HG03045 (cell line): ENCODE measurements around the gene RPL4.
"Not testable (repeated sequence)": the region's sequence is repeated elsewhere in the genome, so short reads cannot be mapped to it uniquely, and the experiment has no call there.

Source experiments
- ATAC-seq: cut with Tn5 transposase; IDR thresholded peaks from one replicate; pipeline ENCODE4 v1.9.1; 2021; ENCODE audit warnings: mild to moderate bottlenecking, moderate library complexity; ENCODE audit not compliant: unreplicated experiment

RPL4 gene

DNA sequence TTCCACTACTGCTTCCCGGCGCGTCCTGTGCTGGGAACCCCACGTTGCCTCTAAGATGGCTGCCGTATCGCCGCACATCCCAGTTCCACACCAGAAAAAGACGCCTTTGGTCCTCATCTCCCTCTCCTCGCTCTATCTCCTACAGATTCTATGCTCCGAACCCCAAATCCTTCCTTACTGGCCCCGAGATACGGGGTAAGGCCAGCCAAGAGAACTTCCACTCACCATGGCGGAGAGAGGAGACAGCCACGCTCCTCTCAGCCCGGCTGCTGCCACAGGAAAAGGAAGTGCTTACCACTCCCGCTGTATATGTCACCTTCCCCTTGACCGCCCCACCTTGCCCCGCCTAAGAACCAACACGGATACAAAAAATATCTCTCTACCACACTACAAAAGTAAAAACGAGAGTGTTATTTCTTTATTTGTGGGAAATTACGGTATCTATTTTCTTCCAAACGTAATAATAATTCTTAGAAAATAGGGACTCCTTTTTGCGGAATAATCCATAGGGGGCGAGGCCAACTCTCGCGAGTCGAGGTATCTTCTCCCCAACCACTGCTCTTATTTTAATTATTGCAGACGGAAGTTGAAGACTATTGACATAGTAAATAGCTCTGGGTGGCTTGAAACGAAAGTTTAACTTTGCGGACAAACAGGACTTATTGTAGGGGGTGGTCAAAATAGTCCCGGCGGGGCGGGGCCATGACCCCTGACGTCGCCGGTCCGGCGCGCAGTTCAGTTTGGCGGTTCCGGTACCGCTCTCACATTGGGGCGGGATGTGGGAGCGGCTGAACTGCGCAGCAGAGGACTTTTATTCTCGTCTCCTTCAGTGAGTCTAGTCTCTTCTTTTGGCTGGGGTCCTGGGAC, at the start of gene RPL4, which contains the start of gene ZWILCH:
TSS of gene RPL4 (minus strand) at position 293 of the 867 bp plus-strand sequence. CDS start at position 228, 65 bp downstream.
TSS of gene ZWILCH (plus strand) at position 764 of the 867 bp plus-strand sequence. CDS start at position 777, 13 bp downstream.
- peak; percentile 80 for ATAC-seq

DNA sequence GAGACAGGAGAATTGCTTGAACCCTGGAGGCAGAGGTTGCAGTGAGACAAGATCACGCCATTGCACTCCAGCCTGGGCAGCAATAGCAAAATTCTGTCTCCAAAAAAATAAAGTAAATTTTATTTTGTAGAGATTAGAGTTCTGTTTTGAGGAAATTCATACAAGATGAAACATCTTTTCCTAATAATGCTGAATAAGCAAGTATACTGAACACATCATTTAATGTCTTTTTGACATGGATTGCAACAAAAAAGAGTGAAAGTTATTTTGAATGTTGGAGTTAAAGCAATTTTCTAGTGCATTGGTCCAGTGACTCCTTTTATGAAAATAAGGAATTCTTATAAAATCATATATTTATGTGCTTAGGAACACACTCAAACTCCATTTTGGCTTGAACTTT, 40.6 kb upstream of the RPL4 start:
- no peak for ATAC-seq

DNA sequence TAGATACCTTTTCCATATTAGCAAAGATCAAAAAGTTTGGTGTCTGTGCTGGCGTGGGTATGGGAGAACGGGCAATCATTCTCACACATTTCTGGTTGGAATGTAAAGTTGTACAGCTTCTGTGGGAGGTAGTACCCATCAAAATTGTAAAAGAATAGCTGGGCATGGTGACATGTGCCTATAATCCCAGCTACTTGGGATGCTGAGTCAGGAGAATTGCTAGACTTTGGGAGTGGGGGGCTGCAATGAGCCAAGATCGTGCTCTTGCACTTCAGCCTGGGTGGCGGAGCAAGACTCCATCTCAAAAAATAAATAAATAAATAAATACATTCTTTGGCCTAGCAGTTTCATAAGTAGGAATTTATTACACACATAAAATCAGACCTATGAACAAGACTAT, 38.2 kb upstream of the RPL4 start:
- no peak for ATAC-seq

DNA sequence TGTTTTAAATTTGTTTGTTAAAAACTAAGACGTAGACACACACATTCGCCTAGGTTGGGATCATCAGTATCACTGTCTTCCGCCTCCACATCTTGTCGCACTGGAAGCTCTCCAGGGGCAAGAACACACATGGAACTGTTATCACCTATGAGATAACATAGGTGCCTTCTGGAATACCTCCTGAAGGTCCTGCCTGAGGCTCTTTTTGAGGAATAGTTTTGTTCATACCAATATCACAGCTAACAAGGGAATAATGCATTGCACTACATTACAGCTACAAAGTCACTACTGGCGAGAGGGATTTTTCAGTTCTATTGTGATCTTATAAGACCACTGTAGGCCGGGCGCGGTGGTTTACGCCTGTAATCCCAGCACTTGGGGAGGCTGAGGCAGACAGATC, 30.4 kb upstream of the RPL4 start:
- ATAC-seq, result no peak

DNA sequence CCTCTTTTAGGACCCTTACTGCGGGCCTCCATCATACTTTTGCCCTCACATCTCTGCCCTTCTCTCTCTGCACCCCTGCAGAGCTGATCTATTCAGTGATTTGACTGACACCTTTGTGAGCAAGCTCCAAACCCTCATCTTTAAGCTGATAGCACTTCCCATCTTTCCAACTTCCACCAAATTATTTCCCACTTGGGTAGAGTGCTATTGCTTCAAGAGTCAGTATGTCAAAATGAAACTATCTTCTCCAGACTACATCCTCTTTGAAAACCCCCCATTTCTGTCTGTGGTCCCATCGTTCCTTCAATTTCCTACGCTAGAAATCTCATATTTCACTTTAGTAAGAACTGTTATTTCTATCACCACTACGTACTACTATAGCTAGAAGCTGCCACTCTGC, 20.2 kb upstream of the RPL4 start:
- ATAC-seq, result no peak

DNA sequence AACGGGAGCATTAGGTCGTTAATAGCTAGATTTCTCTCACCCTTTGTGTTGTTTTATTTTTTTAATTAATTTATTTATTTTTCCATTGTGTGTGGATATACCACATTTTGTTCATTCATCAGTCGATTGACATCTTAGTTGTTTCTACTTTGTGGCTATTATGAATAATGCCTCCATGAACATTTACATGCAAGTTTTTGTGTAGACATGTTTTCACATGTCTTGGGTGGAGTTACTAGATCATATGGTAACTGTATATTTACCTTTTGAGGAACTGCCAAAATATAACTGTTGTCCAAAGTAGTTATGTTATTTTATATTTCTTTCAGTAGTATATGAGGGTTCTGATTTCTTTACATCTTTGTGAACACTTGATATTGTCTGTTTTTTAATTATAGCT, 19.3 kb upstream of the RPL4 start:
- no peak for ATAC-seq

DNA sequence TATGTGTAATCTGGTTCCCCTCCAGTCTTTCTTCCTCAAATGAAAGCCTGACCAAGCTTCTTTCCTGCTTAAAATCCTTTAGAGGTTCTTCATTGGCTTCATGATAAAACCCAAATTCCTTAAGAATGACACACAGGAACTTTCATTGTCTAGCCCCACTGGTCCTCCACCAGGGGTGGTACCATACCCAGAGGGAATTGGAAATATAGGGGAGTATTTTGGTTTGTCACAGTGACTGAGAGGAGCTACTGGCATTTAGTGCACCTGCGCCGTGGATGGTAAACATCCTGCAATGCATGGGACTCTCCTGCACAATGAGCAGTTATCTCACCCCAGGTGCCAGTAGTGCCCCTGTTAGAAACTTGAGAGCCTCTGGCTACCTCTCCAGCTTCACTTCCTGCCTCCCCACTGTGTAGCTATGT, 11.3 kb upstream of the RPL4 start:
- ATAC-seq, result no peak

DNA sequence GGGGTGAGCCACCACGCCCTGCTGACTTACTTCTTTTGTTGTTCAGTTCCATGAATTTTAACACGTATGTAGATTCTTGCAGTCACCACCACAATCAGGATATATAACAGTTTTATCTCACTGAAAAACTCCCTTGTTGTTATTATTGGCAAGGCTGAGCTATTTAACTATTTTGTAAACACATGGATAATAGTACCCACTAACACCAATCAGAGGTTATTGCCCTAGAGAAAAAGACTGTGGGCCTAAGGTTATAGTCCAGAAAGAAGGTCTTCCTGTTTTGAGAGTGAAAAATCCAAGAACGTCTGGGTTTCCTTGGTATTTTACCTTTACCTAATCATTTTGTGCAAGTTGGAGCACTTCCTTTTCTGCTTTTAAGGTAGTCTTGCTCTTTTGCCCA, 9.9 kb upstream of the RPL4 start:
- no peak for ATAC-seq

DNA sequence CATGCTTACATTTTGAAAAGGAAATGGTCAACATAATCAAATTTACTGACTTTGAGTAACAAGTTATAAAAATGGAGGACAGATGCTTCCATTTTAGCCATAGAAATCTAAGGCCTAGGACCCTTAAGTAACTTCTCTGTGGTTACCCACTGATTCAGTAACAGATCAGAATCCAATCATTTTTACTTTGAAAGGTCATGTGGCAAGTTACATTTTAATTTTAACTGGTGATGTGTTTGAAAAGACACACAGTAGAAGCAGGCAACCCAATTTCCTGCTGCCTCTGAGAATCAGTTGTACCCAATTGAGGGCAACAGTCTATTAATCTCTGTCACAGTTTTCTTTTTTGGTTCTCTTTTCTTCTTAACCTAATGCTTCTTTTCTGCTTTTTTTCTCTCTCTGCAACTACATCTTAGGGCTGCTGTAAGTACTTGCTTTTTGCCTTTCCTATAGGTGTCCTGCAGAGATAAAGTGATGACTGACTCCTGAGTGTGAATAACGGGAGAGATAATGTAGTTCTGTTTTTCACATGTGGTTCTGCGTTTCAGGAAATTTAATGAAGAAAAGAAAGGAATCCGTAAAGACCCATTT, 3.7 kb upstream of the RPL4 start:
- no peak for ATAC-seq

DNA sequence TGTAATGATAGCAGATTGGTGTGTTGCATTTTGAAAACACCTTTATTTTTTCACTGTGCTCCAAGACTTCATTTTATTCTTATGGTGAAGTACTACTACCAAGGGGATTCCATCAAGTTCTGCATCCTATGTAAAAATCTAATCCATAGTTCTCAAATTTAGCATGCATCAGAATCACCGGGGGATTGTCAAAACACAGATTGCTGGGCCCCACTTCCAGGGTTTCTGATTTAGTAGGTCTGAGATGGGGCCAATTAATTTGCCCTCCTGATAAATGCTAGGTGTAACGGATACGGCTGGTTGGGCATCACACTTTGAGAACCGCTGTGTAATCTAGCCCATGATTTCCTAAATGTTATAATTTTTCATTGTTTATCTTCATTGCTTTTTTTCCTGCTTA, 1.2 kb upstream of the RPL4 start:
- no peak for ATAC-seq

DNA sequence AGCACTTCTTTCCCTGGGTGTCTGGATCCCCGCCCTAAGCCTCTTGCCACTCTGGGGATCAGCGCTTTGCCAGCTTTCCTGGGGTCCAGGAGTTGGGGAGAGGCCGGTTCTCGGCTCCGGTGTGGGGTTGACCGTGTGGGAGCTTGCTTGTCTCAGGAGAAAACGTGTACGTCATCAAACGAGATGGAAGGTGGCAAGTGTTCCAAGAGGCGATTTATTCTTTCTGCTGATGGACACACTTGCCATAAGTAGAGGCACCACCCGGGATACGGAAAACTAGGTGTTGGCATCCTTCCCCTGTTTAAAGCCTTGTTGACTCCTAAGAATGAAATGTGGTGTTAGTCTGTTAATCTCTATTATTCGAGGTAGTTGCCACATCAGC, 766 bp upstream of the RPL4 start:
- ATAC-seq, result peak; percentile 34

DNA sequence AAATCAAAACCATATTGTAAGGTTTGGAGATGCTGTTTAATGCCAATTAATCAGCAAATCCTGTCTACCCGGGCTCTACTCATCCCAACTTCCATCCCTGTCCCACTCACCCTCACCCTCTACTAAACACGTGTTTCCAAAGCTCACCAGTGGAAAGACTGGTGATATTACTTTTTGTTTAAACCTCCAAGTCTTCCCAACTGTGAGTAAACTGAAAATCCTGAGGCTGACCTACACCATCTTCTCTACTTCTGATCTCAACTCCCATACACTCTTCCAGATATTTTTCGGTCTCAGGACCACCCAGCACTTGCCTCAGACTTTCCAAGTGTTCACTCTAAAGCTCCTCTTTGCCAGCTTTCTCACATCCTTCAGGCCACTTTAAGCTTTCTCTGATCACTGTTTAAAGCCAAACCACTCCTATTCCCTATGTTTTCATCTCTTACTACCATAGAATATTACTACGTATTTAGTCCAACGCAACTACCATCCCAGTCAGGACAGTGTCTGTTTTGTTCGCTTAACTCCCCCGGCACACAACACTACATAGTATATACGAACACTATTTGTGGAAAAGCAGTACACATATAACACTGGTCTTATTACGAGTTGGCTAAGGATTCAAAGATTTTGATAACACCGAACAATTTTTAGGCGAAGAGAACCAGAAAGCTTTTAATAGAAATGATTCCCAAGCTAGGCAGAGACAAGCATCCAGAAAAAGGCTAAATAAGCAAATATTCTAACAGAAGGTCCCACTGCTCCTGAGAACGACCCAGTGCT, 684 bp downstream of the RPL4 start:
- no peak for ATAC-seq

DNA sequence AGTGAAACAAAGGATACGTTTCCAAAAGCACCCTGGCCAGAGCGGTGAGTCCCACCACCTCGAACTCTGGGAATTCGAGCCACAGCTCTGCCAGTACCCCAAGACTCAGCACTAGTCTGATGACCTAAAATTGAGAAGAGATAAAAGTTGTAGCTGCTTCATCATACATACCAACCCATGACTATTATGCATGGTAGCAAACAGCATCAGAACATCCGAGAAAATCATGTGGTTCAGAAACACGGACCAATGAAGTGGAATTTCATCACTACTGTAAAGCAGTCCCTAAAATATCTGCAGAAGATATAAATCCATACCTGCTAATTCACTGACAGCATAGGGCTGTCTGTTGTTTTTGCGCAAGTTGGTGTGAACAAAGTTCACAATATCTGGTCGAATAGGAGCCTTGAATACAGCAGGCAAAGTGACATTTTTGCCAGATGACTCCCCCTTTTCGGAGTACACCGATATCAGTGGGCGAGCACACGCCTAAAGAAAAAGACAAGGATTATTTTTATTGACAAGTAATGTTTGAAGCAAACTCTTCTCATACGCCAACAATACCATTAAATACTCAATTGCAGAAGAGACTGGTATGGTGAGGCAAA, 1.5 kb downstream of the RPL4 start:
- not testable (repeated sequence) for ATAC-seq

DNA sequence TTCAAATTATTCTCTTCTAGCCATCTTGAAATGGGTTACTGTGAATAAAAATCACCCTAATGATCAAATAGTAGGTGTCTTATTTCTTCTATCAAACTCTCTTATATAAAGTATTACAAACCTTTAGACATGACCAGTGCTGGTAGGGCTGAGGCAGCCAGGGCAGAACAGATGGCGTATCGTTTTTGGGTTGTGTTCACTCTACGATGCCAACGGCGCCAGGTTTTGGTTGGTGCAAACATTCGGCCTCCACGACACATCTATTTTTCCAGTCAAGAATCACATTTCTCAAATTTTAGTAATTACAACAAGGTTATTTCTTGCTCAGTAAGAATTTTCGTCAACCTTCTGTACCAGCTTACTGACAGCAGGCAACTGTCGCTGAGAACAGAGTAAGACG, 2.2 kb downstream of the RPL4 start:
- no peak for ATAC-seq

DNA sequence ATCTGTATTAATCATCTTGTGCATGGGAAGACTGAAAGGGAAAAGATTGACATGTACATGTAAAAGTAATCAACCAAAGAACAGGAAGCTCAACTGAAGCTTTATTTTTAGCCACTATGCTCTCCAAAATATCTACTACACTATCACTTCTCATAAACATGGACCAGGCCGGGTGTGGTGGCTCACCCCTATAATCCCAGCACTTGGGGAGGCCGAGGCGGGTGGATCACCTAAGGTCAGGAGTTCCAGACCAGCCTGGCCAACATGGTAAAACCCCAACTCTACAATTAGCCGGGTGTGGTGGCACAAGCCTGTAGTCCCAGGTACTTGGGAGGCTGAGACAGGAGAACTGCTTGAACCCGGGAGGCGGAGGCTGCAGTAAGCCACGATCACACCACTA, 4.3 kb downstream of the RPL4 start:
- ATAC-seq, result not testable (repeated sequence)

DNA sequence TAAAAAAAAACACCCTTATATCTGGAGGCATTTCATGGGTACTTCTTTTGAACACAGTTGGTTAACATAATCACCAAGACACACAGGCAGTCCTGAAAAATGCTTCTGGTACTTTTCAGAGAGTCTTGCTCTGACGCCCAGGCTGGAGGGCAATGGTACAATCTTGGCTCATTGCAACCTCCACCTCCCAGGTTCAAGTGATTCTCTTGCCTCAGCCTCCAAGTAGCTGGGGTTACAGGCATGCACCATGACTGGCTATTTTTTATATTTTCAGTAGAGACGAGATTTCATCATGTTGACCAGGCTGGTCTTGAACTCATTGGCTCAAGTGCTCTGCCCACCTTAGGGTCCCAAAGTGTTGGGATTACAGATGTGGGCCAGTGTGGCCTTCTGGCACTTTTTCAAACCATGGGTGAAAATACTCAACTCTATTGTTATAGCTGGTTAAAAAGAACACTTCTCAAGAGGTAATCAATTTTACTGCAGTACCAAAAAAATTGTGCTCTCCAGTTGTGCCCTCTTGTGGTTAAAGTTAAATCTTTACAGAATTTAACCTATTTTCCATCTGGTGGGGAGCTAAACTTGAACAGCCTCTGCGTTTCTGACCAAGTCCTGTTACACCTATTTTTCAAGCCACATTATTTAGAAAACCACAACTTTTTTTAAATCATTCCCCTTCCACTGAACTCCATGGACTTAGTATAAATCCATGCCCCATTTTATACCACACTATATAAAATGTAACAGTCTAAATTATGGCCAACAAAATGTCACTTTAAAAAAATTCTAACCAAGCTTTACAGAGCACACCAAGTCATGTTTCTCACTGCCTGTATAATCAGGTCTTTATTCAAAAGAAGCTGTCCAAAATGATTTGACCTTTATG, 5.9 kb downstream of the RPL4 start:
- no peak for ATAC-seq

DNA sequence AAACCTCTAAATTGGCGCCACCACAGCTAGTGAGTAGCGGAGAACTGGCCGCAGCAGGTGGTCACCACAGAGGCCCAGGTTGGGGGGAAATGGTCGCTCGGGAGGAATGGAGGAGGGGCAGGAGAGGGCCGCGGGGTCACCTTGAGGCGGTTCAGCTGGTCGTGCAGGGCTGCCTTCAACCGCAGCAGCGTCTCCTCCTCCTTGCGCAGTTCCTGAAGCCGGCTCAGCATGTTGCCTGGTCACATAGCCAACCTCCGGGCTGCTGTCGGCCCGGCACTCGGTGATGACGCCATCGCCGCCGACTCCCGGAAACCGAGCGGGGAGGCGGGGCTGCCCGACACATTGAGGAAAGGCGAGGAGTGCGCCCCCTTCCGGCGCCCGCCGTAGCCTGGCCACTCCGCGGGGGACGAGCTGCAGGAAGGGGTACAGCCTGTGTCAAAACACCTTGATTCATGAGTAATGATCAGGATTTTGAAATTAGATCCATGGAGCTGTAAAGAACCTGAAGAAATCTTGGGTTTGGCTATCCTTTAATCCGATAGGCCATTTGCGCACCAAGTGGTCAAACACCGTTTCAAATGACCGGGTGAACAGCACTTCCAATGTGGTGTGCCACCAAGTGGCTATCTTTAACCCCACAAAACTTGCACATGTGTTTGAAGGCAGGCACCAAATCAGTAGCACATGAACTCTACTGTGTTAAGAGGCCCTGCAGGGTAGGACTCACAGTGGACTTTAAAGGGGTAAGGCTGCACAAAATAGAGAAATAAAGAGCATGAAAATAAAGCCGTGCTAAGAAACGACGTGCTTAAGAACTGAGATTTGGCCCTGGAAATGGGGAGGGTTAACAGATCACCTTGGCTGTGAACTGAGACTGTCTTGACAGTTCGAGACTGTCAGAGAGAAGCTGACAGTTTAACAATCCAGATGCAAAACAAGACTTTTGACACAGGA, 6.9 kb downstream of the RPL4 start, which contains the start of gene SNAPC5:
TSS of gene SNAPC5 (minus strand) at position 261 of the 954 bp plus-strand sequence. CDS start at position 230, 31 bp downstream.
- ATAC-seq, result peak; percentile 87

DNA sequence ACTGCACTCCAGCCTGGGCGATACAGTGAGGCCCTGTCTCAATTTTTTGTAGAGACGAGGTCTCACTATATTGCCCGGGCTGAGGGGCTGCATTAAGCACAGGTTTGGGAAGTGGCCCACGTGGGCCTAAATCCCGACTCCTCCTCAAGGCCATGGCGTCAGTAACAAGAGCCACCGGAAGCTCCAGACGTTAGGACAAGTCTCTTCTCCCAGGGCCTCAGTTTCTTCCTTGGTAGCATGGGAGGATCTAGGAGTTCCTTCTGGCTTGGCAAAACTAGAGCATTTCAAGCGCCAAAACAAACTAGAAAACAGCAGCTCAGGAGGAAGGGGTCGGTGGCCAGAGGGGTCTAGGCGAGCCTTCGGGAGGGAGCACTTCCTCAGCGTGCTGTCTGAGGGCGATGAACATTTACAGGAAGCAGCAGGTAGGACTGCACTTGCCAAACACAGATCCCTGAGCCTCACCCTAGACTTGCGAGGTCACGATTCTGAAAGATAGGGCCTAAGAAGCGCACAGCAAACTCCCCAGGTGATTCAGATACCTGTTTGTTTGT, 7.6 kb downstream of the RPL4 start:
- ATAC-seq, result peak; percentile 14

DNA sequence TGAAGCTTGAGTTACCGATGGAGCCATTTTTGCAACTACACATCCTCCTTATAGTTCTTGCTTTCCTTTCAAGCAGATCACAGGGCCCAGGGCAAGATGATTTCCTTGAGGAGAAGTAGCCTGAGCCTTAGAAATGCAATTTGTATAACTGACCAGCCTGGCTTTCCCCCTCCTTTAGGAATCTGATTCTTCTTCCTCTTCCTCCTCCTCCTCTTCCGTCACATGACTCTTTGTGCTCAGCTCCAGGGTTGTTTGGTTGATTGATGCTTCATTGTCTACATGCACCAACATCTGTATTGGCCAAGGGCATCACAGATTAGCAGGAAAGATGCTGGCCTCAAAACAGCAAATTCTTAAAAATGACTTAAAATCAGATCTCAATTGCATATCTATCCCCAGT, 10.4 kb downstream of the RPL4 start:
- no peak for ATAC-seq
